Astrocyte of the spinal cord (primary cell): ENCODE results near the gene AIFM3.

Experiments
- DNase-seq: peaks from one replicate; pipeline ENCODE4 v3.0.0; 2011; ENCODE audit warnings: low read depth, low spot score
- H3K4me3 ChIP-seq: 2 replicates; pipeline ENCODE4 v1.5.1; 2011; ENCODE audit warnings: low read depth, mild to moderate bottlenecking, low read length, moderate library complexity
- in situ Hi-C: cut with HindIII; loops from 2 replicates; pipeline ENCODE4 v1.10.0; 2017; ENCODE audit warnings: low sequenced_read_pairs
- TF ChIP-seq, protein P1 (sequence below): IDR thresholded peaks from 2 replicates; pipeline ENCODE4 v1.5.1; 2012; ENCODE audit warnings: low read depth, mild to moderate bottlenecking, low read length, inconsistent platforms

Gene AIFM3

DNA sequence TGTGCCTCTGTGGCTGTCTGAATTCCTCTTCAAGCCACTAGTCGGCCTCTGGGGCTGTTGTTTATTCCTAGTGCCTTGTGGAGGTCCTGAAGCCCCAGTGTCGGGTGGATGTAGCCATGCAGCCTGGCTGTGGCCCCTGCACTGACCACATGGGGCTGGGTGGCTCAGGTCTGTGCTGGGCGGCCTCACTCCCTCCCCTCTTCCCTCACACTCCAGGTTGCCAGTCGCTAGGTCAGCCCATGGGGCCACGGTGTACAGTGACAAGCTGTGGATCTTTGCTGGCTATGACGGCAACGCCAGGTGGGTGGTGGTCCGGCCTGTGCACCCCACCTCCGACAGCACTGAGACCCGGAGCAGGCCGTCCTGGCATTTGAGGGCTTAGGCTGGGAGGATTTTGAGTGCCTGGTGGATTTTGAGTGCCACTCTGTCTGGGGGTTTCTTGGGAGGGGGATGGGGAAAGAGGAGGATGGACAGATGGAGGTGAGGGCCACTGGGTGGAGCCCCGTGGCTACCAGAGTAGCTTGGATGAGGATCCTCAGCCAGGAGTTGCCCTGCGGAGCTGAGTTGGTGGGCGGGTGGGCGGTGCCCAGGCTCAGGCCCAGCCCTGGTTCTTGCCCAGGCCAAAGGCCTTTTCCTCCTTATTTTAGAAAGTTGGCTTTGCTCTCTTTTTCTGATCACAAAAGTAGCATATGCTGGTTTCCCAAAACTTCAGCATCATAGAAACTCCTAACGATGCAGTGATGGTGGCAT is 21.7 kb downstream of the AIFM3 start:
- in situ Hi-C loops, result no loop called here
- H3K4me3 ChIP-seq, result no peak overlapping the region
- no peak for DNase-seq
- TF ChIP-seq, protein P1, sequence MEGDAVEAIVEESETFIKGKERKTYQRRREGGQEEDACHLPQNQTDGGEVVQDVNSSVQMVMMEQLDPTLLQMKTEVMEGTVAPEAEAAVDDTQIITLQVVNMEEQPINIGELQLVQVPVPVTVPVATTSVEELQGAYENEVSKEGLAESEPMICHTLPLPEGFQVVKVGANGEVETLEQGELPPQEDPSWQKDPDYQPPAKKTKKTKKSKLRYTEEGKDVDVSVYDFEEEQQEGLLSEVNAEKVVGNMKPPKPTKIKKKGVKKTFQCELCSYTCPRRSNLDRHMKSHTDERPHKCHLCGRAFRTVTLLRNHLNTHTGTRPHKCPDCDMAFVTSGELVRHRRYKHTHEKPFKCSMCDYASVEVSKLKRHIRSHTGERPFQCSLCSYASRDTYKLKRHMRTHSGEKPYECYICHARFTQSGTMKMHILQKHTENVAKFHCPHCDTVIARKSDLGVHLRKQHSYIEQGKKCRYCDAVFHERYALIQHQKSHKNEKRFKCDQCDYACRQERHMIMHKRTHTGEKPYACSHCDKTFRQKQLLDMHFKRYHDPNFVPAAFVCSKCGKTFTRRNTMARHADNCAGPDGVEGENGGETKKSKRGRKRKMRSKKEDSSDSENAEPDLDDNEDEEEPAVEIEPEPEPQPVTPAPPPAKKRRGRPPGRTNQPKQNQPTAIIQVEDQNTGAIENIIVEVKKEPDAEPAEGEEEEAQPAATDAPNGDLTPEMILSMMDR, result no peak

DNA sequence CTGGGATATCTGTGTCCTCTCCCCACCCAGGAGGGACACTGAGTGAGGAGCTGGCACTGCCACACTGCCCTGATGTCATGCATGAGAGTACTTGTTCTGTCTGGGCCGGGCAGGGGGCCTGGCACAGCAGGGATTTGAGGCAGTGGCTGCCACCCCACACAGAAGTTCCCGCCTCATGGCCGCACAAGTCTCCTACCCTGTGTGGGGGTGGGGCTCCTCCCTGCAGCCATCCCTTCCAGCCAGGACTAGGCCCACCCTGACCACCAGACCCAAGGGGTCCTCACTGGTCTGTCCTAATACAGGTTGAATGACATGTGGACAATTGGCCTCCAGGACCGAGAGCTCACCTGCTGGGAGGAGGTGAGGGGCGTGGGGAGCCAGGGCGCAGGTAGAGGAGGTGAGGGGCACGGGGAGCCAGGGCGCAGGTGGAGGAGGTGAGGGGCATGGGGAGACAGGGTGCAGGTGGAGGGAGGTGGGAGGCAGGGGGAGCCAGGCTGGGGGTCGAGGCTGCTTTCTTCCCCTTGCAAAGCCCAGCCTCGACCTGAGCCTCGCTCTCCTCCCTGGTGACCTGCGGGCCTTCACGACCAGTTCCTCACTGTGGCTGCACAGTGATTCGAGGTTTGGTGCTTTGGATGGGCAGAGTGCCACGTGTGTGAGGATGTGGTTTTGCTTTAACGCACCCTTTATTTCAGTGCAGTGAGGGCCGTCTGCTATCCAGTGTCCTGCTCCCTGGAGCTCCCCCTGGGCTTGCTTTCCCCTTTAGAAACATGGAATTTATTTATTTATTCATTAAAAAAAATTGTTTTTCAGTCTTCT is 22.5 kb downstream of the AIFM3 start:
- peak; percentile 65 for DNase-seq
- TF ChIP-seq, protein P1, result peak; percentile 6
- in situ Hi-C loops, result no loop called here
- H3K4me3 ChIP-seq, result no peak overlapping the region

DNA sequence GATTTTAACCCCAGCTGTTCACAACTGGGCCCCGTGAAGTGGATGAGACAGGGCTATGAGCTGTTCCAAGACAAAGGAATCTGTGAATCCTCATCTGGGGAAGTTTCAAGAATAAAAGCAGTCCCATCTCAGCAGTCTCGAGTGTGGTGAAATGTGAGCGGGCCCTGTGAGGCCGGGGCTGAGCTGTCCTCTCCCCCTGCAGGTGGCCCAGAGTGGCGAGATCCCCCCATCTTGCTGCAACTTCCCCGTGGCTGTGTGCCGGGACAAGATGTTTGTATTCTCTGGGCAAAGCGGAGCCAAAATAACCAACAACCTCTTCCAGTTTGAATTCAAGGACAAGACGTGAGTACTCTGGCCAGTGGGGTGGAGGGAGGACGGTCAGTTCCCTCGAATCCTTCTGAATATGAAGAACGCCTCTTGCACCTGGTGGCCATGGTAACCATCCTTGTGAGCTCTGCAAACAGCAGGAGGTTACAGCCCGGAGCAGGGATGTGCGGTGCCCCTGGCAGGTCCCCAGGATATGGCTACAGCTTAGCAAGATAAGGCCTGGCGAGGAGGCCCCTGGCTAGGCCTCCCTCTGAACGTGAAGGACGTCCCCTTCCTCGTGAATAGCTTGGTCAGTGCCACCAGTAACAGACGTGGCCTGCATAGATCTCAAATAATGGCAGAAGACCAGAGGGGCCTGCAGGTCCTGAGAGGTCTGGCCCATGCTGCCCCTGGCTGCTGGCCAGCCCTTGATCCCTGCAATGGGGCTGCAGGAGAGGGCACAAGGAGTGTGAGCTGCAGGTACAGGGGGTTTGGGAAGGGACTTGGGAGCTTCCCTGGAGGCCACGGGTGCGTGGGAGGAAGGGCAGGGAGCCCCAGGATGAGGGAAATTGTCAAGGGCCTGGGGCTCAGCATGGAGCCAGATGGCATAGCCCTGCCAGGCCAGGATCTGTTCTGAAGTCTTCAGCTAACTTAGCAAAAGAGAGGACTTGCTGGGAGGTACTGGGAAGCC is 23.4 kb downstream of the AIFM3 start:
- TF ChIP-seq, protein P1, result peak; percentile 16
- no peak for DNase-seq
- in situ Hi-C loops, result no loop called here
- H3K4me3 ChIP-seq, result no peak overlapping the region

DNA sequence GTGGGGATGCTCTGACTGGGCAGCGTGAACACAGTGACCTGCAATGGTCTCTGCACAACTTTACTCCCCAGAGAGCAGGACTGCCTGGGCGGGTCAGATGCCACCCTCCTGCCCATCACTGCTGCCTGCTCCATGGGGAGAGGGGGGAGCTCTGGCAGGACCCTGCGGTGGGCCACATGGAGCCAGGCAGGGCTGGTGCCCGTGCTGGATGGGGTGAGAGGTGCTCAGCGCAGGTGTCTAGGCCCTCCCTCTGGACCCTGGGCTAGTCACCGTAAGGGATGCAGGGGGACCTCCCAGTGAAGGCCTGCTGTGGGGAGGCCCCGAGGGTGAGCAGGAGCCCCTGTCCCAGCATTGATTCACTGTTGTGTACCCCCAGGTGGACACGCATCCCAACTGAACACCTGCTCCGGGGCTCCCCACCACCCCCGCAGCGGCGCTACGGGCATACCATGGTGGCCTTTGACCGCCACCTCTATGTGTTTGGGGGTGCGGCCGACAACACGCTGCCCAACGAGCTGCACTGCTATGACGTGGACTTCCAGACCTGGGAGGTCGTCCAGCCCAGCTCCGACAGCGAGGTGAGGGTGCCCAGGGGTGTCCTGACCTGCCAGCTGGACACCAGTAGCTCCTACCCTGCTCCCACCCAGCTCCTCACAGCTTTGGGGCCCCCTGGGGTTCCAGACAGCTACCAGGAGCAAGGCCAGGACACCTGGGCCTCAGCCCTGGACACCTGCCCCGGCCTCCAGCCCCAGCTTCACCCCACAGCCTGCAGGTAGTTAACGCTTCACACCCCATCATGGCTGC is 24.4 kb downstream of the AIFM3 start:
- TF ChIP-seq, protein P1, result no peak
- DNase-seq, result no peak
- in situ Hi-C loops, result no loop called here
- no peak overlapping the region for H3K4me3 ChIP-seq

DNA sequence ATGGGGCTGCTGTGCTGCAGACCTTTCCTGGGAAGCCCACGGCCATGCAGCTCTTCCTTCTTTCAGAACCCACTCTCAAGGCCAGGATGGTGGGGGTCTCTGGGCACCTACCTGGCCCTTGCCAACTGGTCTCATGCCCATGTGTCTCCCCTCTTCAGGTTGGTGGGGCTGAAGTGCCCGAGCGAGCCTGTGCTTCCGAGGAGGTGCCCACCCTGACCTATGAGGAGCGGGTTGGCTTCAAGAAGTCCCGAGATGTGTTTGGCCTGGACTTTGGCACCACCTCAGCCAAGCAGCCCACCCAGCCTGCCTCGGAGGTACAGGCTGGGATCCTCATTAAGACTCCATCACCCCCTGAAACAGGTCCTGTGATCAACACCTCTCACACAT is 25.0 kb downstream of the AIFM3 start:
- H3K4me3 ChIP-seq, result no peak overlapping the region

More for the DNA sequence above, 25.0 kb downstream of the AIFM3 start:
- TF ChIP-seq, protein P1, result no peak
- no peak for DNase-seq
- in situ Hi-C loops, result no loop called here
